ENCODE measurements around the gene LPP. TPM values are rescaled to one million over a fixed set of nuclear protein-coding genes. Genes with fewer than 3 reads are reported as not detected.

Gene LPP
- total RNA-seq, 1 donor from 2014 or later: 23.1 TPM

DNA sequence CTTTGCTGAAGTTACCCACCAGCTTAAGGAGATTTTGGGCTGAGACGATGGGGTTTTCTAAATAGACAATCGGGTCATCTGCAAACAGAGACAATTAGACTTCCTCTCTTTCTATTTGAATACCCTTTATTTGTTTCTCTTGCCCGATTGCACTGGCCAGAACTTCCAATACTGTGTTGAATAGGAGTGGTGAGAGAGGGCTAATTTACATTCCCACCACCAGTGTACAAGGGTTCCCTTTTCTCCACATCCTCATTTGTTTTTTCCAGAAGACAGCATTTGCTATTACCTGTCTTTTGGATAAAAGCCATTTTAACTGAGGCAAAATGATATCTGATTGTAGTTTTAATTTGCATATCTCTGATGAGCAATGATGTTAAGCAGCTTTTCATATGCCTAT, 687.9 kb downstream of the LPP start:
- no peaks in the 10 kb centered on the region for H3K27me3 Mint-ChIP-seq (ENCODE audit: unreplicated experiment)
- no peaks in the 10 kb centered on the region for H3K36me3 Mint-ChIP-seq (ENCODE audit: unreplicated experiment)
- TF ChIP-seq, protein P1, sequence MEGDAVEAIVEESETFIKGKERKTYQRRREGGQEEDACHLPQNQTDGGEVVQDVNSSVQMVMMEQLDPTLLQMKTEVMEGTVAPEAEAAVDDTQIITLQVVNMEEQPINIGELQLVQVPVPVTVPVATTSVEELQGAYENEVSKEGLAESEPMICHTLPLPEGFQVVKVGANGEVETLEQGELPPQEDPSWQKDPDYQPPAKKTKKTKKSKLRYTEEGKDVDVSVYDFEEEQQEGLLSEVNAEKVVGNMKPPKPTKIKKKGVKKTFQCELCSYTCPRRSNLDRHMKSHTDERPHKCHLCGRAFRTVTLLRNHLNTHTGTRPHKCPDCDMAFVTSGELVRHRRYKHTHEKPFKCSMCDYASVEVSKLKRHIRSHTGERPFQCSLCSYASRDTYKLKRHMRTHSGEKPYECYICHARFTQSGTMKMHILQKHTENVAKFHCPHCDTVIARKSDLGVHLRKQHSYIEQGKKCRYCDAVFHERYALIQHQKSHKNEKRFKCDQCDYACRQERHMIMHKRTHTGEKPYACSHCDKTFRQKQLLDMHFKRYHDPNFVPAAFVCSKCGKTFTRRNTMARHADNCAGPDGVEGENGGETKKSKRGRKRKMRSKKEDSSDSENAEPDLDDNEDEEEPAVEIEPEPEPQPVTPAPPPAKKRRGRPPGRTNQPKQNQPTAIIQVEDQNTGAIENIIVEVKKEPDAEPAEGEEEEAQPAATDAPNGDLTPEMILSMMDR (IDR thresholded peaks at IDR 0.05; ENCODE audit: partially characterized antibody, unreplicated experiment): no peak
- no peaks in the 10 kb centered on the region for H3K4me1 Mint-ChIP-seq (ENCODE audit: low read depth, unreplicated experiment)
- H3K9me3 Mint-ChIP-seq (ENCODE audit: unreplicated experiment): peaks cover 3% of the 10 kb centered on the region
- H3K4me3 Mint-ChIP-seq (ENCODE audit: unreplicated experiment): no peak overlapping the region
- DNase-seq: no peak
- H3K27ac Mint-ChIP-seq (ENCODE audit: unreplicated experiment): no peak overlapping the region

DNA sequence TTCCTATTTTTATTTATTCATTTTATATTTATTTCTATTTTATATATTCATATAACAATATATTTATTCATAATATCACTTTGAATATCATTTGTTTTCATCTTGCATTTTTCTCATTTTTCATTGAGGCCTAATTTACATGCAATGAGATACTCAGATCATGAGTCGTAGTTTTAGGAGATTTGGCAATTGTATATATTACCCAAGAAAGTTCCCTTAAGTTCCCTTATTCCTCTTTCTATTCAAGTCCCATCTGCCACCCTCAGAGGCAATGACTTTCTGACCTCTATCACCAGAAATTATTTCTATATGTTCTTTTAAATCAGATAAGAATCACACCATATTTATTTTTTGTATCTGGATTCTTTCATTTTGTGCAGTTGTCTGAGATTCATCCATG, 688.7 kb downstream of the LPP start:
- Mint-ChIP-seq H3K27me3 (ENCODE audit: unreplicated experiment) (no peaks in the 10 kb centered on the region), H3K9me3 (ENCODE audit: unreplicated experiment) (peaks cover 3% of the 10 kb centered on the region), H3K36me3 (ENCODE audit: unreplicated experiment) (no peaks in the 10 kb centered on the region), H3K4me1 (ENCODE audit: low read depth, unreplicated experiment) (no peaks in the 10 kb centered on the region), H3K4me3 (ENCODE audit: unreplicated experiment) (no peak overlapping the region), H3K27ac (ENCODE audit: unreplicated experiment) (no peak overlapping the region)
- TF ChIP-seq, protein P1 (IDR thresholded peaks at IDR 0.05; ENCODE audit: partially characterized antibody, unreplicated experiment): no peak
- no peak for DNase-seq

DNA sequence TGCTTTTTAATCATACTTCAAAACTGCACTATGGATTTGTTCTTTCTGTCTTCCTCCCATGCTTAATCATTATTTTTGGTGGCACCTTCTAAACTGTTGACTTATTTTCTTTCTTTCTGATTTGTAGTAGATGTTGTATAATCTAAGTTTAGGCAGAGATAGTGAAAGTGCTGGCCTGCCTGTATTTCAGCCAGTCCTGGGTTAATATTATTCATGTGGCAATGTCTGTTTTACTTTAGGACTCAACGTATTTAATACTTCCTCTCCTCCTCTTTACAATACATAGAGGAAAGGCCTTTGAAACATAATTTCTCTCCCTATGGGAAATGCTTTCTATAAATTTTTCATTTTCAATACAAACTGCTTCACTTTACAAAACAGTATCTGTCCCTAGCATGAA, 690.1 kb downstream of the LPP start:
- TF ChIP-seq, protein P1 (IDR thresholded peaks at IDR 0.05; ENCODE audit: partially characterized antibody, unreplicated experiment): no peak
- H3K27me3 Mint-ChIP-seq (ENCODE audit: unreplicated experiment): no peaks in the 10 kb centered on the region
- H3K9me3 Mint-ChIP-seq (ENCODE audit: unreplicated experiment): no peaks in the 10 kb centered on the region
- no peak for DNase-seq
- H3K36me3 Mint-ChIP-seq (ENCODE audit: unreplicated experiment): no peaks in the 10 kb centered on the region
- no peak overlapping the region for H3K27ac Mint-ChIP-seq (ENCODE audit: unreplicated experiment)
- H3K4me3 Mint-ChIP-seq (ENCODE audit: unreplicated experiment): no peak overlapping the region
- no peaks in the 10 kb centered on the region for H3K4me1 Mint-ChIP-seq (ENCODE audit: low read depth, unreplicated experiment)

DNA sequence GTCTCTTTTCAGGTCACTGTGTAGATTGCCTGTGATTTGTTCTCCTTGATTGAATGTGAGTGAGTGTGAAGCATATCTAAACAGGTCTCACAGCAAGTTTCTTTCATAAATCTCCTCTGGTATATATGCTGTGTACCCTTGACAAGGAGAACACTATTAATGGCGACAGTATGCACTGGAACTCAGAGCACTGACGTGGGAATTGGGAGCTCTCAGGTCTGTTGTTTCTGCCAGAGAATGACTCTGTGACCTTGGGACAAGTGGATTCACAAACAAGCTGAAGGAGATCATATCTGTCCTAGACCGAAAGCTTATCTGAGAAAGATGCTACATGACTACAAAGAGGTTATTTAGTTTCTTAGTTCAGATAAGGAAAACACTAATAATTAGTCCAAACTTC, 691.6 kb downstream of the LPP start:
- no peak for DNase-seq
- H3K36me3 Mint-ChIP-seq (ENCODE audit: unreplicated experiment): no peaks in the 10 kb centered on the region
- H3K27ac Mint-ChIP-seq (ENCODE audit: unreplicated experiment): no peak overlapping the region
- H3K4me3 Mint-ChIP-seq (ENCODE audit: unreplicated experiment): no peak overlapping the region
- TF ChIP-seq, protein P1 (IDR thresholded peaks at IDR 0.05; ENCODE audit: partially characterized antibody, unreplicated experiment): no peak
- no peaks in the 10 kb centered on the region for H3K27me3 Mint-ChIP-seq (ENCODE audit: unreplicated experiment)
- H3K4me1 Mint-ChIP-seq (ENCODE audit: low read depth, unreplicated experiment): no peaks in the 10 kb centered on the region
- H3K9me3 Mint-ChIP-seq (ENCODE audit: unreplicated experiment): no peaks in the 10 kb centered on the region

DNA sequence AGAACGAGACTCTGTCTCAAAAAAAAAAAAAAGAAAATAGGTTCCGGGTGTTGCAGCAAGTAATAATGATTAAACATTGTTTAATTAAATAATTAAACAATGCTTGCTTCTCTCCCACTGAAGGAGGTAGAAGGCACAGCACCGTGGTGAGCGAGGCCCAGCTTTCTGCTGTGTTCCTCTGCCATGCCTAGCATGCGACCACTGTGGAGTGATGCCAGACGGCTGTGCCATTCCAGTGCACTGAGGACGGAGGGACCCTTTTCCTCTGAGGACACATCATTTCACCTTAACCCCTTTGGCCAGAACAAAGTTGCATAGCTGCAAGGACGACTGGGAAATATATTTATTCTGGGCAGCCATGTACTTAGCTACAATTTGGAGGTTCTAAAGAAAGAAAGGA, 695.0 kb downstream of the LPP start:
- TF ChIP-seq, protein P1 (IDR thresholded peaks at IDR 0.05; ENCODE audit: partially characterized antibody, unreplicated experiment): no peak

More for the DNA sequence above, 695.0 kb downstream of the LPP start:
- Mint-ChIP-seq H3K4me3 (ENCODE audit: unreplicated experiment) (no peak overlapping the region), H3K9me3 (ENCODE audit: unreplicated experiment) (no peaks in the 10 kb centered on the region), H3K27me3 (ENCODE audit: unreplicated experiment) (no peaks in the 10 kb centered on the region), H3K27ac (ENCODE audit: unreplicated experiment) (no peak overlapping the region), H3K4me1 (ENCODE audit: low read depth, unreplicated experiment) (no peaks in the 10 kb centered on the region), H3K36me3 (ENCODE audit: unreplicated experiment) (no peaks in the 10 kb centered on the region)
- no peak for DNase-seq

Data from glutamatergic neuron (in vitro differentiated cells).